Thyroid gland (tissue), 4 donors: ENCODE data around the gene FLT4. TPM values are rescaled to one million over a fixed set of nuclear protein-coding genes. Genes with fewer than 3 reads are reported as not detected.

ENCODE experiments used
- DNase-seq, 2 donors: peaks; one replicate each; pipeline ENCODE4 v3.0.0-alpha.2; 2019
- H3K27ac ChIP-seq, 3 donors: fragments of 200-600 bp; sonication (generic); 1 replicate in 2 of 3; 2 replicates in 1 of 3; pipeline ENCODE4 v1.5.1; 2016 to 2019; ENCODE audit warnings: mild to moderate bottlenecking in 1 of 3, moderate library complexity in 1 of 3
- H3K27me3 ChIP-seq: fragments of 200-600 bp; sonication (generic); one replicate; pipeline ENCODE4 v1.5.1; 2019
- H3K36me3 ChIP-seq, 2 donors: fragments of 200-600 bp; sonication (generic); one replicate each; pipeline ENCODE4 v1.5.1; 2016 to 2019
- H3K4me1 ChIP-seq, 2 donors: fragments of 200-600 bp; sonication (generic); one replicate each; pipeline ENCODE4 v1.5.1; 2017 to 2019
- H3K4me3 ChIP-seq, 3 donors: fragments of 200-600 bp; sonication (generic); replicated peaks in 1 of 3; 1 replicate in 2 of 3; 2 replicates in 1 of 3; pipeline ENCODE4 v1.5.1; 2016; ENCODE audit warnings: mild to moderate bottlenecking in 1 of 3
- H3K9me3 ChIP-seq: fragments of 200-600 bp; sonication (generic); one replicate; pipeline ENCODE4 v1.5.1; 2017
- POLR2A ChIP-seq, 2 donors: fragments of 450-650 bp; IDR thresholded peaks; one replicate each; pipeline ENCODE4 v1.6.1; 2017; ENCODE audit warnings: antibody characterized with exemption in 2 of 2, mild to moderate bottlenecking in 2 of 2, moderate library complexity in 1 of 2
- whole genome bisulfite sequencing, 2 donors: methylation state at CpG; one replicate each; pipeline ENCODE4 v1.1.5; 2017; 5-methylcytosine and 5-hydroxymethylcytosine counted together
- intact Hi-C: fragments of 100-400 bp; cut with DNase I; formaldehyde crosslinking; loops from one replicate; pipeline ENCODE4 v1.15.1; 2023
- total RNA-seq, 4 donors: library from RNA; depleted of rRNA; stranded (reverse); fragments of >200 nt; gene quantifications; one replicate each; pipeline ENCODE4 v1.2.3, GENCODE V29; 2016
- TF ChIP-seq, protein P1 (sequence below), 6 experiments: fragments of 200-600 bp in 3 of 6; fragments of 450-650 bp in 3 of 6; sonication (generic) in 3 of 6; IDR thresholded peaks; one replicate each; pipeline ENCODE4 v1.5.1; 2016 to 2019; ENCODE audit warnings: antibody characterized with exemption in 6 of 6, mild to moderate bottlenecking in 2 of 6, inconsistent platforms in 1 of 6, moderate library complexity in 1 of 6

Gene FLT4
- total RNA-seq, 4 donors from 2014 or later = 52.8 to 90.9 (median 66.8) TPM

DNA sequence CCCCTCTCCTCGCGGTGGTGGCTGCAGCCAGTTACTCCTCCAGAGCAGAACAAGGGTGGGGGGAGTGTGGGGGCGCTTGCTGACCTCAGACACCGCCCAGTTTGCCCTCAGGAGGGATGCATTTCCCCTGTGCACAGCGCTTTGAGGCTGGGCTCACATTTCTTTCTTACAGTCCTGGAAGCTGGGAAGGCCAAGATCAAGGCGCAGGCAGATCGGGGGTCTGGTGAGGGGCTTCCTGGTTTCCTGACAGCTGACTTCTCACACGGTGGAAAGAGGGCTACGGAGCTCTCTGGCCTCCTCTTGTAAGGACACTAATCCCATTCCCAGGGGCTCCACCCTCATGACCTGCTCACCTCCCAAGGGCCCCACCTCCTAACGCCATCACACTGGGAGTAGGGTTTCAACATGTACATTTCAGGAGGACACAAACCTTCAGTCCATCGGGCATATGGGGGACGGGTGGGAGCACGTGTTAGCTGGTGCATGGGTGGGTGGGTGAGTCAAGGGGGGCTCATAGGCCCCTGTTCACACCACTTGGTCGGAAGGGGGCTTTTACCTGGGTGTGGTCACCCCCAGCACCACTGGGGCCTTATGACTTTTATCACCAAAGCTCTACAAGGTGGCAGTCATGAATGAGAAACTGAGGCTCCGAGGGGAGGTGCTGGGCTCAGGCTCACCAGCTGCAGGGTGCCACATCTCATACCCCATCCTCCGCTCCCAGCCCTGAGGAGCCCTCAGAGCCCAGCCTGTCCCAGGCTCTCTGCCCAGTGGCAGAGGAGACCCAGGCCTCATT is 50.4 kb downstream of the FLT4 start:
- Histone ChIP-seq H3K27ac (no peak overlapping the region), H3K9me3 (no peaks in the 10 kb centered on the region), H3K36me3 (no peaks in the 10 kb centered on the region), H3K4me1 (peaks cover 14 to 25% of the 10 kb centered on the region in 2 donors), H3K27me3 (no peaks in the 10 kb centered on the region), H3K4me3 (no peak overlapping the region)
- no peak for DNase-seq
- TF ChIP-seq POLR2A (IDR thresholded peaks at IDR 0.05) = no peak
- TF ChIP-seq, protein P1, sequence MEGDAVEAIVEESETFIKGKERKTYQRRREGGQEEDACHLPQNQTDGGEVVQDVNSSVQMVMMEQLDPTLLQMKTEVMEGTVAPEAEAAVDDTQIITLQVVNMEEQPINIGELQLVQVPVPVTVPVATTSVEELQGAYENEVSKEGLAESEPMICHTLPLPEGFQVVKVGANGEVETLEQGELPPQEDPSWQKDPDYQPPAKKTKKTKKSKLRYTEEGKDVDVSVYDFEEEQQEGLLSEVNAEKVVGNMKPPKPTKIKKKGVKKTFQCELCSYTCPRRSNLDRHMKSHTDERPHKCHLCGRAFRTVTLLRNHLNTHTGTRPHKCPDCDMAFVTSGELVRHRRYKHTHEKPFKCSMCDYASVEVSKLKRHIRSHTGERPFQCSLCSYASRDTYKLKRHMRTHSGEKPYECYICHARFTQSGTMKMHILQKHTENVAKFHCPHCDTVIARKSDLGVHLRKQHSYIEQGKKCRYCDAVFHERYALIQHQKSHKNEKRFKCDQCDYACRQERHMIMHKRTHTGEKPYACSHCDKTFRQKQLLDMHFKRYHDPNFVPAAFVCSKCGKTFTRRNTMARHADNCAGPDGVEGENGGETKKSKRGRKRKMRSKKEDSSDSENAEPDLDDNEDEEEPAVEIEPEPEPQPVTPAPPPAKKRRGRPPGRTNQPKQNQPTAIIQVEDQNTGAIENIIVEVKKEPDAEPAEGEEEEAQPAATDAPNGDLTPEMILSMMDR (IDR thresholded peaks at IDR 0.05) = no peak
- intact Hi-C loops = no loop called here
- 89 to 92% methylated on average over 12 to 14 of the region's 16 CpGs for WGBS, 2 donors

DNA sequence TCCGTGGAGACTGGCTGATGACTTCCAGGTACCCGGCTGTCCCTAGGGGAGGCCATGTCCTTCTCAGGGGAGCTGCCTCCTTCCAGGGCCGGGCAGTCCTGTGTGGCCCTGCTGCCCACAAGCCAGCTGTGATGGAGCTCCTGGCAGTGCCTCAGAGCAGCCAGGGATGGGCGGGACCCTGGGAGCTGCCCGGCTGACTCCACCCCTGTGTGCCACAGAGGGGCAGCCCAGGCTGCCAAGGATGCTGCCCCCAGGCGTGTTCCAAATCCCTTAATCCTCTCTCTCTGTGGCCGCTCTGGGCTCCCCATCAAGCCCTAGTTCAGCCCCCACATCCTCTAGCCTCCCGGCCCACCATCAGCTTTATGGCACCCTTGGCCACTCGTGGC is 51.1 kb downstream of the FLT4 start:
- Histone ChIP-seq H3K4me3 (no peak overlapping the region), H3K4me1 (peaks cover 14 to 25% of the 10 kb centered on the region in 2 donors), H3K27me3 (no peaks in the 10 kb centered on the region), H3K27ac (no peak overlapping the region), H3K9me3 (no peaks in the 10 kb centered on the region), H3K36me3 (no peaks in the 10 kb centered on the region)
- WGBS, 2 donors = 88% methylated on average over 5 to 6 of the region's 9 CpGs
- intact Hi-C loops = no loop called here
- DNase-seq = no peak
- TF ChIP-seq, protein P1 (IDR thresholded peaks at IDR 0.05) = no peak
- TF ChIP-seq POLR2A (IDR thresholded peaks at IDR 0.05) = no peak

- H3K27ac ChIP-seq = peak overlapping the region in 1 of 3 donors; percentile 54
- peaks cover 14 to 21% of the 10 kb centered on the region in 2 donors for H3K4me1 ChIP-seq
- H3K9me3 ChIP-seq = no peaks in the 10 kb centered on the region
- H3K4me3 ChIP-seq = no peak overlapping the region
- DNase-seq = no peak
- no peak for TF ChIP-seq POLR2A (IDR thresholded peaks at IDR 0.05)
- TF ChIP-seq, protein P1 (IDR thresholded peaks at IDR 0.05) = no peak
- H3K27me3 ChIP-seq = no peaks in the 10 kb centered on the region
- intact Hi-C loops = no loop called here
- H3K36me3 ChIP-seq = no peaks in the 10 kb centered on the region
- 79 to 89% methylated on average over 15 to 21 of the region's 24 CpGs for WGBS, 2 donors
Observed at GRCh38 chr5:180596668-180597231, 52.6 kb downstream of the FLT4 start.

- intact Hi-C loops = no loop called here
- 82 to 86% methylated on average over 9 to 10 of the region's 12 CpGs for WGBS, 2 donors
- H3K4me3 ChIP-seq = no peak overlapping the region
- H3K36me3 ChIP-seq = no peaks in the 10 kb centered on the region
- H3K27ac ChIP-seq = peak overlapping the region in 1 of 3 donors; percentile 54
- peaks cover 14 to 27% of the 10 kb centered on the region in 2 donors for H3K4me1 ChIP-seq
- H3K9me3 ChIP-seq = no peaks in the 10 kb centered on the region
- TF ChIP-seq, protein P1 (IDR thresholded peaks at IDR 0.05) = no peak
- no peak for TF ChIP-seq POLR2A (IDR thresholded peaks at IDR 0.05)
- no peaks in the 10 kb centered on the region for H3K27me3 ChIP-seq
- DNase-seq = no peak
Observed at GRCh38 chr5:180596115-180596667, 53.2 kb downstream of the FLT4 start.
